Middle frontal gyrus (tissue), 1 donor: Measurements from ENCODE around the gene CXCR5.

Source experiments
- DNase-seq: peaks from one replicate; pipeline ENCODE4 v3.0.0-alpha.2; 2015; ENCODE audit warnings: low spot score; ENCODE audit errors: extremely low spot score

CXCR5 gene

GRCh38 chr11:118911880-118912741 lies 28.4 kb downstream of the CXCR5 start:
- DNase-seq = no peak

DNA sequence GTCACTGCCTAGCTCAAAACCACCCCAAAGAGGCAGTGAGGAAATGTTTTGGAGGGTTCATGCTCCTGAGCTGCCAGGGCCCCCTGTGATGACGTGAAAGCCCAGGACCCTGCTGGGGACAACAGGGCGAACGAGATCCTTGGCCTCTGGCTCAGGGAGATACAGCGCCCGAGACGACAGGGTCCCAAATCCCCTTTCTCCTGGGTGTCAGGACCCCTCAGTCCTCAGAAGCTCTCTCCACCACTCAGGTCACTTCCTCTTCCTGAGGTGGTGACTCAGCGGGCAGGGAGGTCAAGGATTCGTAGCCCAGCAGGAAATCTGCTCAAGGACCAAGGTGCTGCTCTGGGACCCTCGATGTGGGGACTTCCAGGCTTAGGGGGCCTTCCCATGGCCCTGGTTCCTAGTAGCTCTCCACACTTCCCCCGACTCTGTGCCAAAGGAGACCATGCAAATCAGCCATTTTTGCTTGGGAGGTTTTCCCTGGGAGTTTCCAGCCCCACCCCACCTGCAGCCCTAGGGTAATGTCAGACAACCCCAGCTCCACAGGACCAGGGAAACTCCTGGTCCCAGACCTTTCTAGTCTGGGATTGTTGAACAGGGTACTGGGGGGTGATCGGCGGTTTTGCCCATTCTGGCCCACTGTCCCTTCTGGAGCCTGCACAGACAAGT lies 29.2 kb downstream of the CXCR5 start:
- DNase-seq = no peak

DNA sequence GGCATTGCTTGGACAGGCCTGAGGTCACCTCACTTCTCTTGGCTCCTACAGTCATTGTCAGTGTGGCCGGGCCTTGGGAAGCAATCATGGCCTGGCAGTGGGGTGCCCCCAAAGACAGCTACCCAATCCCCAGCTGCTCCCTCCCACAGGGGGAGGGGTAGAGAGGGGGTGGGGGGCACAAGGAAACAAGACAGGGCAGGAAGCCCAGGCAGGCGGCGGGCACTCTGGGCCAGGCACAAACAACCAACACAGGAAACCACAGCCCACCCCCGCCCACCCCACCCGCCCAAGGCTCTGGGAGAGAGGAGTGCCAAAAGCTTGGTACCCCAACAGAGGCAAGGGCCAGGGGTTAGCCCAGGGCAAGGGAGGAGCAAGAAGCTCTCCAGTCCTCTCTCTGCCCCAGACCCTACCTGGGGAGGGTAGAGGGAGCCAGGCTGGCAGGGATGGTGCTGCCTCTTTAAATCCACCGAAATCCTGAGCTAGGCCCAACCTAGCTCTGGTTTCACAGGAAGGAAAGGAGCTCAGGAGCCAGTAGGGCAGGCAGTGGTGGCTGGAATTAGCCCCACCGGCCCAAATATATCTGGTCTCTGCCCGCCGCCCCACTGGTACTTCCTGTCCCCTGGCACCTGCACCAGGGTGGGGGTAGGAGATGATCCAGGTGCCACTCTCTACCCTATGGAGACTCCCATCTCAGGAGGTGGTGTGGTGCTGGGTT lies 29.9 kb downstream of the CXCR5 start:
- no peak for DNase-seq

DNA sequence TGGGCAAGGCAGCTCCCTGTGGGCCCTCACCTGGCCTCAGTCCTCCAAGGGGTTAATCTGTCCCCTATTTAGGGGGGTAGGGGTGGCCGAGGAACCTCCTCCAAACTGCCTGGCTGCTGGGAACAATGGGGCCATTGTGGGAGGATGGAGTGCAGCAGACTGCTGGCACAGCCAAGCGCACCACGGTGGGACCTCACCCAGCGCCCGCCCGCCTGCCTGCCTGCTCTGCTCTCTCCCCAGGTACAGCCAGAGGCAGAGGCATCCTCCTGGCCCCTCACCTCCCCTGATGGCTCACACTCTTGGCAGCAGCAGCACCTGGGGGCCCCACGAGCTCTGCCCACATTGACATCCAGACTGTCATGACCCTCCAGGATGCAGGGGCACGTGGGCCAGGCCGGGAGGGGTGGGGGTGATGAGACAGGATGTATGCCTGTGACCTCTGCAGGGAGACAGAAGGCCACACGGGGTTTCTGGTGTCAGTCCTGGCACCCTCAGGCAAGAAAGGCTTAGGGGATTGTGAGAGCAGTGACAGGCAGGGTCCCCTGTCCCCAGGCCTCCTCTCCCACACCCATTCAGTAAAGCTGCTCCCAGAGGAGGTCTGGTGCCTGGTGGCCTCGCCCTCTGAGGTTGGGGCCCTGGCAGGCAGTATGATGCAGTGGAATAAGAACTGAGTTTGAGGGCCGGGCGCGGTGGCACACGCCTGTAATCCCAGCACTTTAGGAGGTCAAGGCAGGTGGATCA lies 30.7 kb downstream of the CXCR5 start:
- DNase-seq = no peak

DNA sequence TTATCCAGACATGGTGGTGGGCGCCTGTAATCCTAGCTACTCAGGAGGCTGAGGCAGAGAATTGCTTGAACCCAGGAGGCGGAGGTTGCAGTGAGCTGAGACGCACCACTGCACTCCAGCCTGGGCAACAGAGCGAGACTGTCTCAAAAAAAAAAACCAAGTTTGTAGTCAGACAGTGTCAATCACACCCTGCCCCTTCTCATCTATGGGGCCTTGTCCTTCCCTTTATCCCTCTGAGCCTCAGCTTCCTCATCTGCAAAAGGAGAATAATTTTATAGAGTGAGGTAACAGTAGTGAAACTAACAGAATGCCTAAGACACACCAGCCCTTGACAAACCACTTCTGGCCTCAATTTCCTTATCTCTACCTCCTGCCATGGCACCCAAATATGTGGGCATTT lies 31.3 kb downstream of the CXCR5 start:
- no peak for DNase-seq

- no peak for DNase-seq
Observed at GRCh38 chr11:118915396-118915795, 31.7 kb downstream of the CXCR5 start.

GRCh38 chr11:118915941-118916841 lies 32.5 kb downstream of the CXCR5 start:
- no peak for DNase-seq

DNA sequence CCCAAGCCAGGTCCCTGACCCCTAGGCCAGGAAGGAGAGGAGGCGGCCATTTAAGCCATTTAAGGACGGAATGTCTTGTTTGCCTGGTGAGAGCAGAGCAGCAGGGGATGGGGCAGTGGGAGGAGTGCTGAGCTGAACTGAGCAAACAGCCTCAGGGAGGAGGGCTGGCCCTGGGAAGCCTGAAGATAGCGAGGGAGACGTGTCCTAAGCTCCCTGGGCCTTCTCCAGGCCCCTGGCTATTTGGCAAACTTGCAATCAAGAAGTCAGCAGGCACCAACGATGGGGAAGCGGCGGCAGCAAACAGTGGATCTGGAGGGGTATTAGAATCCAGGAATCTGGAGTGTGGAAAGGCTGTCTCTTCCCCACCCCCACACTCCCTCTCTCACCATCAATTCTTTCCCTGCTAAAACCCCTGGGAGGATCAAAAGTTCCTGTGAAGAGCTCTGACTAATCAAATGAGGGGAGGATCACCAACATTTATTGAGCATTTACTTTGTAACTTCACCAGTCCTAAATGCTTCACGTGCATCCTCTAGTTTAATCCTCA lies 33.2 kb downstream of the CXCR5 start:
- no peak for DNase-seq

GRCh38 chr11:118917481-118918127 lies 33.9 kb downstream of the CXCR5 start:
- no peak for DNase-seq

DNA sequence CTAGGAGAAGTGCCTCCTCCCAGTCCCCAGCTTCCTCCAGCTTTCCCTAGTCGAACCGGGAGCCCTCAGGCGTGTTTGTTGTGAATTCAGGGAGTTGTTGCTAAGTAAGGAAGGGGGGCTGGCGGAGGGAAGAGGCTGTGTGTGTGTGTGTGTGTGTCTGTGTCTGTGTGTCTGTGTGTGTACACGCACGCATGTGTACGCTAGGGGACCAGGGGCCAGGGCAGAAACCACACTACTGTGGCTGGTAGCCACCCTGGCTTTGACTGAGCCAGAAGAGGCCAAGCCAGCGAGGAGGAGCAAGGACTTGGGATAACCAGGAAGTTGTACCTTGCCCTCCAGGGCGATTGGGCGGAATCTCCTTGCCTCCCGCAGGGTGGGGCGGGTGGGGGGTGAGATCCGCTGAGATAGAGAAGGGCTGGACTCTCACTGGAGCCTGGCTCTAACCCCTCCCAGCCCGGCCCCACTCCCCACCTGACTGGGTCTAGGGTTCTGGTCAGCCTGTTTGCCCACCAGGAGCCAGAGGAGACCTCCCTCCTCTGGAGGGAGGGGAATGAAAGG lies 34.5 kb downstream of the CXCR5 start:
- DNase-seq = no peak

DNA sequence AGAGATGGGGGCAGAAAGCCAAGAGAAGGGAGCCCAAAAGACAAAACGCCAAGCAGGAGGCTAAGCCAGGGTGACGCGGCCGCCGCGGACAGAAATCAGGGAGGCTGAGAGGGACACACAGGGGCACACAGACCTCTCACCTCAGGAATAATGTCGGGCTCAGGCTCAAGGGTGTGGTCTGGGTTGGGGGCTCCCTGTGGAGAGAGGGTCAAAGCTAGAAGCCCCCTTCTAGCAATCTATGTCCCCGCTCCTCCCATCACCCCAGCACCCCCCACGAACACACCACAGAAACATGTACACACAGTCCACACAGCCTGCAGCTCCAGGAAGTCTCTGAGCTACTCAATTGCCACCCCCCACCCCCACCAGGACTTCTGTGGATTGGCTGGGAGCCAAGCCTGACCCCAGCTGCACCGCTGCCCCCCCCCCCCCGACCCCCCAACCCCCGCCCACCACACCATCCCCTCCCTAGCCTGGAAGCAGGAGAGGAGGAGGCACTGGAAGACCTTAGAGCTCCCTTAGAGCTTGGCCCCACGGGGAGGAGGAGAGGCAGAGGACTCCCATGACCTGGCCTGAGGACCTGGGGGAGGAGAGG lies 35.1 kb downstream of the CXCR5 start:
- no peak for DNase-seq

- no peak for DNase-seq
Observed at GRCh38 chr11:118921121-118921928, 37.6 kb downstream of the CXCR5 start.

DNA sequence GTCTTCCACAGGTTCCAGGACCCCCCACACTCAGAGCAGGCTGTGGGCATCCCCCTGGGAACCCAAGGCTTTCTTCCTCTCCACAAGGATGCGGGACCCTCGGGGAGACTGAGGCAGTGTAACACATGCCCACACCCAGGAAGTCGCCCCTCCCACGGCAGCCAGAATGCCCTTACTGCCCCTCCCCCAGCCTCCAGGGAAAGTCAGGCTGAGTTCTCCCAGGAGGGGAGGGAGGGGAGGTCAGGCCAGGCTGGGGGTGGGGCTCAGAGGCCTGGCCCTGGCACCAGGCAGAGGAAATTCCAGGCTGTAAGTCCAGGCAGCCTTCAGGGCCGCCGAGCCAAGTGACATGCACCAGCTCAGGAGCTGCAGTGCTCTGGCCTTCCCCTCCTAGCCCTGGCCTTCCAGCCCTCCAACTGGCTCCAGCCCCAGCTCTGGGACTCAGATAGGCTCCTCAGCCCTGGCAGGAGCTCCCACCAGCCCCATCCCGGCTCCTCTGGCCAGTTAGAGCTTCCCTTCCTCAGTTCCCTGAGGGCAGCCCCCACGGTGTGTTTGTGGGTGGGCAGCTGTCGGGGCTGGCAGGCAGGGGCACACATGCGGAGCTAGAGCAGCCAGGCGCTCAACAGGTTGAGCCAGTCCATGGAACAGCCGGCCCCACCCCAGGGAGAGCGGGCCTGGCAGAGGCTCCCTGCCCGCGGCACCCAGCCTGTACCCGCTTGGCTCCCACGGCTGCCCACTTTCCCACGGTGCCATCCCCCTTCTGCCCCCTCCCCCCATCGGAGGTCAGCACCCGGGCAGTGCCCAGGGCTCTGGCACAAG lies 38.4 kb downstream of the CXCR5 start:
- no peak for DNase-seq

DNA sequence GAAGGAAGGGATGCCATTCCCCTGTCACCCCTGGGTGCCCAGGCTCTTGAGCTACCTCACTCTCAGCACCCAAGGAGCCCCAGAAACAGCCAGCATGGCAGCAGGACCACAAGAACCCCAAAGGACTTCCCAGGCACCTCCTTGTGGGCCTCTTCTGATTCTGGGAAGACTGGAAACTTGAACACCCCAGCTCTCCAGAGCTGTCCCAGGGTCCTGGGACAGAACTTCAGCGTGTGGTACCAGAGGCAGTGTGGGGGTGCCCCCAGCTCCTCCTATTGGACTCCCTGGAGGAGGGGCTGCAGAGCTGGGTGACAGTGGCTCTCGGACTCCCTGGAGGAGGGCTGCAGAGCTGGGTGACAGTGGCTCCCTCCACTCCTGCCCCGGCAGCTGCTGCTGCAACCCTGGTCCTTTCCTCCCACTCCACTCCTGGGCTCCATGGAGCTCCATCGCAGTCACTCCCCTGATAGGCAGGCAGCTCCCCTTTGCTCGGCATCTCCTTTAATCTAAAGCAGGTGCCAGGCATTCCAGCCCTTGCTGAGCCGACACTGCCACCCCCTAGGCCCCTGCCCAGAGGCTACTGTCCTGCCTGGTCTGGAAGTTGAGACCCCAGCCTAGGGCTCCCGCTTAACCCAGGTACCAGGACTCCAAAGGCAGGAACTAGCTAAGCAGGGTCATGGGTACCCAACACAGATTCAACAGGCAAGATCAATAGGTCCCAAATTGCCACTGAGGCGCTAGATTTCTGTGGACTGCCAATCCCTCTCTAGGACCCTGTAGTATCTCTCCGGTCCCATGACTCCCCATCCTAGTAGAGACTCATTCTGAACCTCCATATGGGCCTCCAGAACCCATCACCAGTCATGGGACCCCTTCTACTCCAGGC lies 39.3 kb downstream of the CXCR5 start:
- no peak for DNase-seq

DNA sequence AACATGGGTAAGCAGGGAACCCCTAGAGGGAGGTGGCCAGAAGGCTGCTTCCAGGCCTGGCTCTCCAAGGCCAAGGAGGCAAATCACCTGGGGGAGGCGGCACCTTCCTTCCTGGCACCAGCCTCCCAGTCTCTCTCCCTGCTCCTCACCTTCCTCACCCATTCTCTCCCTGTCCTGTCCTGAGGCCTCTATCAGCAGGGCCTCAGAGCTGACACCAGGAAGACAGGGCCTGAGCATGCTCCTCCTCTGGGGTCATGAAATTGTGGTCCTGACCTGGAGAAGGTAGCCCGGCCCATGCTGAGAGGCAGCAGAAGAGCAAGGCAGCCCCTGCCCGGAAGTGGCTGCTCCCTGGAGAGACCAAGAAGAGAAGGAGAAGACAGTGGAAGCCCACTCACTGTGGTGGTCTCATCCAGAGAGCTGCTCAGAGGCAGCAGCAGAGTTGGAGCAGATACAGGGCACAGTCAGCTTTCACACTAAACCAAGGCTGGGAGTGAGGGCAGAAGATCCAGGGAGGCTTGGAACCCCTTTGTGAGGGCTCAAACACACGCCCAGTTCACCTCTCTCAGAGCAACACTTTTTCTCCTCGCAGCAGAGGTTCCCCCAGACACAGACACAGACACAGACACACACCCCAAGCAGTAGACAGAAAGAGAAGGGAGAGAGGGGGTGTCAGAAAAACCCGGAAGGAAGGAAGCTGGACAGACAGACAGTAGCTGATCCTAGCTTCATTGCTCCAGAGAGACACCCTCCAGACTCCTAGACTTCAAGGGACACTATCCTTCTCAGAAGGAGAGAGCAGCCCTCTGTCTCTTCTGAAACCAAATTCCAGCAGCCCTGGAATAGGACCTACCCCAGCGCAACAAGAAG lies 40.3 kb downstream of the CXCR5 start:
- no peak for DNase-seq
